MM.1S (cell line): ENCODE results near the gene GABRB2.

Source experiments
- DNase-seq: peaks from one replicate; pipeline ENCODE4 v3.0.0-alpha.2; 2015
- H2AFZ ChIP-seq: fragments of 300-600 bp; sonication (generic); 2 replicates; pipeline ENCODE4 v1.6.0; 2016; ENCODE audit warnings: antibody characterized with exemption, low read length
- H3F3A ChIP-seq: fragments of 300-600 bp; sonication (generic); 2 replicates; pipeline ENCODE4 v1.6.1; 2016; ENCODE audit warnings: mild to moderate bottlenecking, antibody characterized with exemption, low read length, moderate library complexity, mixed read lengths; ENCODE audit not compliant: insufficient read depth
- H3K27ac ChIP-seq: fragments of 300-600 bp; sonication (generic); 2 replicates; pipeline ENCODE4 v1.5.1; 2016; ENCODE audit warnings: mild to moderate bottlenecking, low read length
- H3K27me3 ChIP-seq: fragments of 300-600 bp; sonication (generic); replicated peaks from 2 replicates; pipeline ENCODE4 v1.6.0; 2016; ENCODE audit warnings: low read length; ENCODE audit not compliant: insufficient read depth
- H3K36me3 ChIP-seq: fragments of 300-600 bp; sonication (generic); replicated peaks from 2 replicates; pipeline ENCODE4 v1.6.1; 2016; ENCODE audit warnings: mild to moderate bottlenecking, low read length, mixed read lengths; ENCODE audit not compliant: insufficient read depth
- H3K4me1 ChIP-seq: fragments of 300-600 bp; sonication (generic); 2 replicates; pipeline ENCODE4 v1.6.1; 2016; ENCODE audit warnings: low read length, mixed read lengths
- H3K4me2 ChIP-seq: fragments of 300-600 bp; sonication (generic); 2 replicates; pipeline ENCODE4 v1.6.0; 2016; ENCODE audit warnings: low read depth, low read length
- H3K4me3 ChIP-seq: fragments of 300-600 bp; sonication (generic); 2 replicates; pipeline ENCODE4 v1.5.1; 2016; ENCODE audit warnings: low read length, mixed read lengths
- H3K79me2 ChIP-seq: fragments of 300-600 bp; sonication (generic); 2 replicates; pipeline ENCODE4 v1.6.1; 2016; ENCODE audit warnings: mixed run types, low read length, mixed read lengths
- H3K9ac ChIP-seq: fragments of 300-600 bp; sonication (generic); 2 replicates; pipeline ENCODE4 v1.6.1; 2016; ENCODE audit warnings: low read length, mixed read lengths
- H3K9me2 ChIP-seq: fragments of 300-600 bp; sonication (generic); replicated peaks from 2 replicates; pipeline ENCODE4 v1.6.1; 2016; ENCODE audit warnings: mild to moderate bottlenecking, low read length, mixed read lengths; ENCODE audit not compliant: insufficient read depth
- H3K9me3 ChIP-seq: fragments of 300-600 bp; sonication (generic); replicated peaks from 2 replicates; pipeline ENCODE4 v1.6.1; 2016; ENCODE audit warnings: mild to moderate bottlenecking, low read length, mixed read lengths; ENCODE audit not compliant: insufficient read depth
- H4K20me1 ChIP-seq: fragments of 300-600 bp; sonication (generic); 2 replicates; pipeline ENCODE4 v1.6.1; 2016; ENCODE audit warnings: mild to moderate bottlenecking, low read length, moderate library complexity, mixed read lengths; ENCODE audit not compliant: insufficient read depth
- CTCF ChIP-seq: fragments of 300-600 bp; sonication (generic); IDR thresholded peaks from 2 replicates; pipeline ENCODE4 v1.5.1; 2016; ENCODE audit warnings: antibody characterized with exemption, low read length, mixed read lengths
- EZH2 ChIP-seq: fragments of 300-600 bp; sonication (generic); optimal IDR thresholded peaks from 2 replicates; pipeline ENCODE3; 2017; ENCODE audit warnings: low read depth, mild to moderate bottlenecking, antibody characterized with exemption, low read length, mixed read lengths
- EZH2phosphoT487 ChIP-seq: fragments of 300-600 bp; sonication (generic); IDR thresholded peaks from 2 replicates; pipeline ENCODE4 v1.6.1; 2018; ENCODE audit warnings: antibody characterized with exemption, low read length

The GABRB2 gene

DNA sequence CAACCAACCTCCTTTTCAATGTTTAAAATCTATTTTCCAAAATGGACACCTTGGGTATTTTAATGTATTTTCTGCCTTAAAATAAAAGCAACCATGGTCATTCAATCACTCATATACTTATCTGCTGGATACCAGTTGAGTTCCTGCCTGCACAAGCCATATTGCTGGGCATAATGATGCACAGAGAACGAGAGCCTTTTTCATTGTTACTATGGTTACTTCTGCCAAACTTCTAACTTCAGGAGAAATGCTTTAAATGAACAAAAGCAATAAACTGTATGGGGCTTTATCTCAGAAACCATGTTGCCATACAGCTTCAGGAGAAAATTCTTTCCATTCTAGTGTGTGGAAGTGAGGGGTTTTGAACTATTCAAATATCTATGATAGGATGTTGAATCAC lies 269.5 kb downstream of the GABRB2 start:
- Histone ChIP-seq H3K27me3 (no peaks in the 10 kb centered on the region), H4K20me1 (no peaks in the 10 kb centered on the region), H2AFZ (no peak overlapping the region), H3K9me3 (no peaks in the 10 kb centered on the region), H3K9me2 (no peaks in the 10 kb centered on the region), H3K9ac (no peak overlapping the region), H3K4me1 (no peaks in the 10 kb centered on the region), H3K4me2 (no peak overlapping the region), H3K4me3 (no peak overlapping the region), H3K27ac (no peak overlapping the region), H3K36me3 (no peaks in the 10 kb centered on the region), H3F3A (no peaks in the 10 kb centered on the region), H3K79me2 (no peaks in the 10 kb centered on the region)
- TF ChIP-seq EZH2 (no peak), EZH2phosphoT487 (no peak), CTCF (no peak)
- DNase-seq: no peak

- no peak overlapping the region for H3K9ac ChIP-seq
- no peak for DNase-seq
- H4K20me1 ChIP-seq: no peaks in the 10 kb centered on the region
- no peak overlapping the region for H3K4me3 ChIP-seq
- no peaks in the 10 kb centered on the region for H3K27me3 ChIP-seq
- H3K27ac ChIP-seq: no peak overlapping the region
- H3K9me3 ChIP-seq: no peaks in the 10 kb centered on the region
- no peak overlapping the region for H3K4me2 ChIP-seq
- TF ChIP-seq EZH2phosphoT487: no peak
- TF ChIP-seq CTCF: no peak
- TF ChIP-seq EZH2: no peak
- no peaks in the 10 kb centered on the region for H3K9me2 ChIP-seq
- no peaks in the 10 kb centered on the region for H3K36me3 ChIP-seq
- H3K79me2 ChIP-seq: no peaks in the 10 kb centered on the region
- no peaks in the 10 kb centered on the region for H3F3A ChIP-seq
- no peak overlapping the region for H2AFZ ChIP-seq
- no peaks in the 10 kb centered on the region for H3K4me1 ChIP-seq
These were observed 271.6 kb downstream of the GABRB2 start for GRCh38 chr5:161274951-161275350.

DNA sequence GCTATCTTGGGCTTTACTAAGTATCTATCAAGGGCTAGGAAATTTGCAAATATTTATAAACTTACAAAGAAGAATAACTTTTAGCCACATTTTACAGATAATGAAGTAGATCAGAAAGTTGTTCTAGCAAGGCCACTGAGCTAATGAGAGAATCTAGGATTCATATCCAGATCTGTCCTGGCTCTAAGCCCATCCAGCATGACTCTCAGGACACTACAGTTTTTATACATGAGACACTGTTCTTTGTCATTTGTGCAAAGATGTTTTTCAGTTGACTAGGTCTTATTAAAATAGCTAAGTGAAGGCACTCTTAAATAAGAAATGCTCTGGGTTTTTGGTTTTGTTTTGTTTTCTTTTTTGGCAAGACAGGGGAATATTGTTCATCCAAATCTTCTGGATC lies 273.1 kb downstream of the GABRB2 start:
- H3K27me3 ChIP-seq: no peaks in the 10 kb centered on the region
- no peak overlapping the region for H3K27ac ChIP-seq
- TF ChIP-seq EZH2: no peak
- TF ChIP-seq EZH2phosphoT487: no peak
- TF ChIP-seq CTCF: no peak
- no peaks in the 10 kb centered on the region for H3K9me3 ChIP-seq
- no peak overlapping the region for H3K9ac ChIP-seq
- H2AFZ ChIP-seq: no peak overlapping the region
- no peaks in the 10 kb centered on the region for H3K36me3 ChIP-seq
- no peak overlapping the region for H3K4me3 ChIP-seq
- DNase-seq: no peak
- no peaks in the 10 kb centered on the region for H3F3A ChIP-seq
- H3K9me2 ChIP-seq: no peaks in the 10 kb centered on the region
- H3K4me1 ChIP-seq: no peaks in the 10 kb centered on the region
- H3K79me2 ChIP-seq: no peaks in the 10 kb centered on the region
- no peaks in the 10 kb centered on the region for H4K20me1 ChIP-seq
- H3K4me2 ChIP-seq: no peak overlapping the region
